GM23338 (cell line): ENCODE measurements around the gene ABCB6. TPM values are rescaled to one million over a fixed set of nuclear protein-coding genes. Genes with fewer than 3 reads are reported as not detected.

Experiments
- ATAC-seq: fragments of 200-7000 bp; cut with Tn5 transposase; 3 replicates; pipeline ENCODE4 v1.9.1; 2020
- DNase-seq: peaks from one replicate; pipeline ENCODE4 v3.0.0-alpha.2; 2015; ENCODE audit warnings: low spot score
- H2AFZ ChIP-seq: fragments of 200-600 bp; sonication (generic); 2 replicates; pipeline ENCODE4 v1.8.0; 2016; ENCODE audit warnings: antibody characterized with exemption, mild to moderate bottlenecking, moderate library complexity
- H3F3A ChIP-seq: fragments of 200-600 bp; sonication (generic); replicated peaks from 2 replicates; pipeline ENCODE4 v1.8.0; 2017; ENCODE audit warnings: antibody characterized with exemption, mixed run types, low read depth
- H3K27ac ChIP-seq: fragments of 200-600 bp; sonication (generic); 2 replicates; pipeline ENCODE4 v1.6.1; 2016; ENCODE audit warnings: low read depth
- H3K27me3 ChIP-seq: fragments of 200-600 bp; sonication (generic); 2 replicates; pipeline ENCODE4 v1.8.0; 2016; ENCODE audit warnings: mild to moderate bottlenecking, mixed run types, moderate library complexity; ENCODE audit not compliant: insufficient read depth
- H3K36me3 ChIP-seq: fragments of 200-600 bp; sonication (generic); 2 replicates; pipeline ENCODE4 v1.8.0; 2016; ENCODE audit warnings: mild to moderate bottlenecking; ENCODE audit not compliant: insufficient read depth
- H3K4me1 ChIP-seq: fragments of 200-600 bp; sonication (generic); 2 replicates; pipeline ENCODE4 v1.8.0; 2016; ENCODE audit warnings: mild to moderate bottlenecking, moderate library complexity; ENCODE audit not compliant: insufficient read depth
- H3K4me2 ChIP-seq: fragments of 200-600 bp; sonication (generic); 2 replicates; pipeline ENCODE4 v1.7.1; 2017; ENCODE audit warnings: mixed run types
- H3K4me3 ChIP-seq: fragments of 200-600 bp; sonication (generic); 2 replicates; pipeline ENCODE4 v1.6.1; 2016; ENCODE audit warnings: mixed run types
- H3K79me2 ChIP-seq: fragments of 200-600 bp; sonication (generic); replicated peaks from 2 replicates; pipeline ENCODE4 v1.8.0; 2017; ENCODE audit warnings: mild to moderate bottlenecking; ENCODE audit not compliant: insufficient read depth
- H3K9me2 ChIP-seq: fragments of 200-600 bp; sonication (generic); 2 replicates; pipeline ENCODE4 v1.8.0; 2017; ENCODE audit not compliant: insufficient read depth
- H4K20me1 ChIP-seq: fragments of 200-600 bp; sonication (generic); replicated peaks from 2 replicates; pipeline ENCODE4 v1.8.0; 2017; ENCODE audit warnings: mild to moderate bottlenecking; ENCODE audit not compliant: insufficient read depth
- H3K27ac Mint-ChIP-seq: 2 replicates; pipeline ENCODE4 v1.8.0; 2020; ENCODE audit warnings: inconsistent platforms, mild to moderate bottlenecking, moderate library complexity, mixed read lengths
- H3K27me3 Mint-ChIP-seq: 3 replicates; pipeline ENCODE4 v1.8.0; 2022; ENCODE audit warnings: low read depth, mild to moderate bottlenecking, moderate library complexity, mixed read lengths, inconsistent platforms; ENCODE audit not compliant: insufficient read depth, poor library complexity
- H3K36me3 Mint-ChIP-seq: 3 replicates; pipeline ENCODE4 v1.8.0; 2021; ENCODE audit warnings: low read depth, mild to moderate bottlenecking, inconsistent platforms, moderate library complexity, mixed read lengths
- H3K4me1 Mint-ChIP-seq: 3 replicates; pipeline ENCODE4 v1.8.0; 2020; ENCODE audit warnings: mild to moderate bottlenecking, inconsistent platforms, mixed read lengths
- H3K4me3 Mint-ChIP-seq: 3 replicates; pipeline ENCODE4 v1.8.0; 2021; ENCODE audit warnings: moderate library complexity, mild to moderate bottlenecking, inconsistent platforms, mixed read lengths
- H3K9me3 Mint-ChIP-seq: 3 replicates; pipeline ENCODE4 v1.8.0; 2020; ENCODE audit warnings: moderate library complexity, mild to moderate bottlenecking, inconsistent platforms, mixed read lengths
- CREB1 ChIP-seq: fragments of 250-450 bp; sonication (Bioruptor Pico); IDR thresholded peaks from 2 replicates; pipeline ENCODE4 v1.5.0; 2020; ENCODE audit warnings: low read depth, mild to moderate bottlenecking, moderate library complexity
- EZH2 ChIP-seq: fragments of 200-600 bp; sonication (generic); IDR thresholded peaks from one replicate; pipeline ENCODE4 v1.8.0; 2017; ENCODE audit warnings: antibody characterized with exemption, mild to moderate bottlenecking, low read depth; ENCODE audit not compliant: unreplicated experiment
- EZH2phosphoT487 ChIP-seq: fragments of 200-600 bp; sonication (generic); IDR thresholded peaks from one replicate; pipeline ENCODE4 v1.8.1; 2018; ENCODE audit warnings: antibody characterized with exemption; ENCODE audit not compliant: unreplicated experiment
- JUNB ChIP-seq: IDR thresholded peaks from one replicate; pipeline ENCODE4 v1.6.1; 2016; ENCODE audit warnings: antibody characterized with exemption; ENCODE audit not compliant: unreplicated experiment
- NANOG ChIP-seq: IDR thresholded peaks from 2 replicates; pipeline ENCODE4 v1.6.1; 2016; ENCODE audit warnings: antibody characterized with exemption, borderline replicate concordance
- POLR2AphosphoS5 ChIP-seq: IDR thresholded peaks from 2 replicates; pipeline ENCODE4 v1.6.1; 2016; ENCODE audit warnings: antibody characterized with exemption, low read depth
- STAT1 ChIP-seq: IDR thresholded peaks from one replicate; pipeline ENCODE4 v1.6.1; 2016; ENCODE audit warnings: antibody characterized with exemption; ENCODE audit not compliant: unreplicated experiment
- ZNF114 ChIP-seq: fragments of 250-450 bp; sonication (Bioruptor Pico); IDR thresholded peaks from 2 replicates; pipeline ENCODE4 v1.5.0; 2020; ENCODE audit warnings: mild to moderate bottlenecking, moderate library complexity
- ZNF331 ChIP-seq: fragments of 250-450 bp; sonication (Bioruptor Pico); IDR thresholded peaks from 2 replicates; pipeline ENCODE4 v1.5.0; 2020; ENCODE audit warnings: low read depth, mild to moderate bottlenecking, moderate library complexity
- polyA plus RNA-seq: library from polyadenylated mRNA; unstranded; fragments of >200 nt; fragmentation: Nextera tagmentation; extraction: Ambion mirVana; gene quantifications from 2 replicates; pipeline ENCODE4 v1.2.1, GENCODE V29; 2016
- total RNA-seq: library from RNA; depleted of rRNA; stranded (reverse); fragments of >200 nt; shearing (Covaris generic); gene quantifications from 2 replicates; pipeline ENCODE4 v1.2.3, GENCODE V29; 2014
- TF ChIP-seq, protein P1 (sequence below): fragments of 250-450 bp; sonication (Bioruptor Pico); IDR thresholded peaks from 2 replicates; pipeline ENCODE4 v1.5.0; 2020; ENCODE audit warnings: mild to moderate bottlenecking, moderate library complexity
- TF ChIP-seq, protein P2 (sequence below): IDR thresholded peaks from 2 replicates; pipeline ENCODE4 v1.6.1; 2016; ENCODE audit warnings: antibody characterized with exemption
- TF ChIP-seq, protein P3 (sequence below), 2 experiments: fragments of 200-600 bp in 1 of 2; sonication (generic) in 1 of 2; conservative IDR thresholded peaks; 2 replicates each; pipeline versions ENCODE4 v1.5.1 to v1.6.1; 2016 to 2017; ENCODE audit warnings: antibody characterized with exemption in 2 of 2, low read depth in 2 of 2, mild to moderate bottlenecking in 2 of 2, moderate library complexity in 1 of 2
- TF ChIP-seq, protein P4 (sequence below): IDR thresholded peaks from one replicate; pipeline ENCODE4 v1.6.1; 2018; ENCODE audit warnings: antibody characterized with exemption; ENCODE audit not compliant: unreplicated experiment

The ABCB6 gene
- total and polyA plus RNA-seq, 2 experiments from 2014 or later: 26.2 to 35.1 TPM

DNA sequence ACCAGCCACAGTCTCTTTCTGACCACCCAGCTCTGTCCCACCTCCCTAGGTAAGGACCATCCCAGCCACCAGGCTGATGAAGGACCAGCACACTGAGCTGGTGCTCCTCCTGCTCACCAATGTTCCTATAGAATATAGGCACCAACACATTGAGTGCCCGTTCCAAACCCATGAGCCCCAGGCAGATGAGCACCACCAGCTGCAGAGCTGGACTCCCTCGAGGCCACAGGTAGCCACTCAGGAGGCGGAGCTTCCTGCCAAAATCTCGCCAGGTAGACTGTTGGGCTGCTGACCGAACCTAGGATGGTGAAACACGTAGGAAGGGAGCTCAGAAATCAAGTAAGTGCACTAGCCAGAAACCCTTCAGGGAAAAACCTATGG is 2.2 kb downstream of the ABCB6 start:
- no peak for TF ChIP-seq NANOG
- TF ChIP-seq EZH2phosphoT487: no peak
- TF ChIP-seq, protein P1, sequence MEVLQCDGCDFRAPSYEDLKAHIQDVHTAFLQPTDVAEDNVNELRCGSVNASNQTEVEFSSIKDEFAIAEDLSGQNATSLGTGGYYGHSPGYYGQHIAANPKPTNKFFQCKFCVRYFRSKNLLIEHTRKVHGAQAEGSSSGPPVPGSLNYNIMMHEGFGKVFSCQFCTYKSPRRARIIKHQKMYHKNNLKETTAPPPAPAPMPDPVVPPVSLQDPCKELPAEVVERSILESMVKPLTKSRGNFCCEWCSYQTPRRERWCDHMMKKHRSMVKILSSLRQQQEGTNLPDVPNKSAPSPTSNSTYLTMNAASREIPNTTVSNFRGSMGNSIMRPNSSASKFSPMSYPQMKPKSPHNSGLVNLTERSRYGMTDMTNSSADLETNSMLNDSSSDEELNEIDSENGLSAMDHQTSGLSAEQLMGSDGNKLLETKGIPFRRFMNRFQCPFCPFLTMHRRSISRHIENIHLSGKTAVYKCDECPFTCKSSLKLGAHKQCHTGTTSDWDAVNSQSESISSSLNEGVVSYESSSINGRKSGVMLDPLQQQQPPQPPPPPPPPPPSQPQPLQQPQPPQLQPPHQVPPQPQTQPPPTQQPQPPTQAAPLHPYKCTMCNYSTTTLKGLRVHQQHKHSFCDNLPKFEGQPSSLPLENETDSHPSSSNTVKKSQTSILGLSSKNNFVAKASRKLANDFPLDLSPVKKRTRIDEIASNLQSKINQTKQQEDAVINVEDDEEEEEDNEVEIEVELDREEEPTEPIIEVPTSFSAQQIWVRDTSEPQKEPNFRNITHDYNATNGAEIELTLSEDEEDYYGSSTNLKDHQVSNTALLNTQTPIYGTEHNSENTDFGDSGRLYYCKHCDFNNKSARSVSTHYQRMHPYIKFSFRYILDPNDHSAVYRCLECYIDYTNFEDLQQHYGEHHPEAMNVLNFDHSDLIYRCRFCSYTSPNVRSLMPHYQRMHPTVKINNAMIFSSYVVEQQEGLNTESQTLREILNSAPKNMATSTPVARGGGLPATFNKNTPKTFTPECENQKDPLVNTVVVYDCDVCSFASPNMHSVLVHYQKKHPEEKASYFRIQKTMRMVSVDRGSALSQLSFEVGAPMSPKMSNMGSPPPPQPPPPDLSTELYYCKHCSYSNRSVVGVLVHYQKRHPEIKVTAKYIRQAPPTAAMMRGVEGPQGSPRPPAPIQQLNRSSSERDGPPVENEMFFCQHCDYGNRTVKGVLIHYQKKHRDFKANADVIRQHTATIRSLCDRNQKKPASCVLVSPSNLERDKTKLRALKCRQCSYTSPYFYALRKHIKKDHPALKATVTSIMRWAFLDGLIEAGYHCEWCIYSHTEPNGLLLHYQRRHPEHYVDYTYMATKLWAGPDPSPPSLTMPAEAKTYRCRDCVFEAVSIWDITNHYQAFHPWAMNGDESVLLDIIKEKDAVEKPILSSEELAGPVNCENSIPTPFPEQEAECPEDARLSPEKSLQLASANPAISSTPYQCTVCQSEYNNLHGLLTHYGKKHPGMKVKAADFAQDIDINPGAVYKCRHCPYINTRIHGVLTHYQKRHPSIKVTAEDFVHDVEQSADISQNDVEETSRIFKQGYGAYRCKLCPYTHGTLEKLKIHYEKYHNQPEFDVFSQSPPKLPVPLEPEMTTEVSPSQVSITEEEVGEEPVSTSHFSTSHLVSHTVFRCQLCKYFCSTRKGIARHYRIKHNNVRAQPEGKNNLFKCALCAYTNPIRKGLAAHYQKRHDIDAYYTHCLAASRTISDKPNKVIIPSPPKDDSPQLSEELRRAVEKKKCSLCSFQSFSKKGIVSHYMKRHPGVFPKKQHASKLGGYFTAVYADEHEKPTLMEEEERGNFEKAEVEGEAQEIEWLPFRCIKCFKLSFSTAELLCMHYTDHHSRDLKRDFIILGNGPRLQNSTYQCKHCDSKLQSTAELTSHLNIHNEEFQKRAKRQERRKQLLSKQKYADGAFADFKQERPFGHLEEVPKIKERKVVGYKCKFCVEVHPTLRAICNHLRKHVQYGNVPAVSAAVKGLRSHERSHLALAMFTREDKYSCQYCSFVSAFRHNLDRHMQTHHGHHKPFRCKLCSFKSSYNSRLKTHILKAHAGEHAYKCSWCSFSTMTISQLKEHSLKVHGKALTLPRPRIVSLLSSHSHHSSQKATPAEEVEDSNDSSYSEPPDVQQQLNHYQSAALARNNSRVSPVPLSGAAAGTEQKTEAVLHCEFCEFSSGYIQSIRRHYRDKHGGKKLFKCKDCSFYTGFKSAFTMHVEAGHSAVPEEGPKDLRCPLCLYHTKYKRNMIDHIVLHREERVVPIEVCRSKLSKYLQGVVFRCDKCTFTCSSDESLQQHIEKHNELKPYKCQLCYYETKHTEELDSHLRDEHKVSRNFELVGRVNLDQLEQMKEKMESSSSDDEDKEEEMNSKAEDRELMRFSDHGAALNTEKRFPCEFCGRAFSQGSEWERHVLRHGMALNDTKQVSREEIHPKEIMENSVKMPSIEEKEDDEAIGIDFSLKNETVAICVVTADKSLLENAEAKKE (CRISPR knock-in tag): no peak
- no peak for TF ChIP-seq ZNF331 (CRISPR knock-in tag)
- TF ChIP-seq STAT1: no peak
- no peak for TF ChIP-seq POLR2AphosphoS5
- TF ChIP-seq JUNB: no peak
- TF ChIP-seq EZH2: no peak
- TF ChIP-seq, protein P2, sequence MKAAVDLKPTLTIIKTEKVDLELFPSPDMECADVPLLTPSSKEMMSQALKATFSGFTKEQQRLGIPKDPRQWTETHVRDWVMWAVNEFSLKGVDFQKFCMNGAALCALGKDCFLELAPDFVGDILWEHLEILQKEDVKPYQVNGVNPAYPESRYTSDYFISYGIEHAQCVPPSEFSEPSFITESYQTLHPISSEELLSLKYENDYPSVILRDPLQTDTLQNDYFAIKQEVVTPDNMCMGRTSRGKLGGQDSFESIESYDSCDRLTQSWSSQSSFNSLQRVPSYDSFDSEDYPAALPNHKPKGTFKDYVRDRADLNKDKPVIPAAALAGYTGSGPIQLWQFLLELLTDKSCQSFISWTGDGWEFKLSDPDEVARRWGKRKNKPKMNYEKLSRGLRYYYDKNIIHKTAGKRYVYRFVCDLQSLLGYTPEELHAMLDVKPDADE: no peak
- TF ChIP-seq, protein P3, sequence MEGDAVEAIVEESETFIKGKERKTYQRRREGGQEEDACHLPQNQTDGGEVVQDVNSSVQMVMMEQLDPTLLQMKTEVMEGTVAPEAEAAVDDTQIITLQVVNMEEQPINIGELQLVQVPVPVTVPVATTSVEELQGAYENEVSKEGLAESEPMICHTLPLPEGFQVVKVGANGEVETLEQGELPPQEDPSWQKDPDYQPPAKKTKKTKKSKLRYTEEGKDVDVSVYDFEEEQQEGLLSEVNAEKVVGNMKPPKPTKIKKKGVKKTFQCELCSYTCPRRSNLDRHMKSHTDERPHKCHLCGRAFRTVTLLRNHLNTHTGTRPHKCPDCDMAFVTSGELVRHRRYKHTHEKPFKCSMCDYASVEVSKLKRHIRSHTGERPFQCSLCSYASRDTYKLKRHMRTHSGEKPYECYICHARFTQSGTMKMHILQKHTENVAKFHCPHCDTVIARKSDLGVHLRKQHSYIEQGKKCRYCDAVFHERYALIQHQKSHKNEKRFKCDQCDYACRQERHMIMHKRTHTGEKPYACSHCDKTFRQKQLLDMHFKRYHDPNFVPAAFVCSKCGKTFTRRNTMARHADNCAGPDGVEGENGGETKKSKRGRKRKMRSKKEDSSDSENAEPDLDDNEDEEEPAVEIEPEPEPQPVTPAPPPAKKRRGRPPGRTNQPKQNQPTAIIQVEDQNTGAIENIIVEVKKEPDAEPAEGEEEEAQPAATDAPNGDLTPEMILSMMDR (conservative IDR thresholded peaks at IDR 0.05; ENCODE audit: low read depth in 2 of 2): no peak
- no peak for TF ChIP-seq CREB1 (CRISPR knock-in tag)
- TF ChIP-seq, protein P4, sequence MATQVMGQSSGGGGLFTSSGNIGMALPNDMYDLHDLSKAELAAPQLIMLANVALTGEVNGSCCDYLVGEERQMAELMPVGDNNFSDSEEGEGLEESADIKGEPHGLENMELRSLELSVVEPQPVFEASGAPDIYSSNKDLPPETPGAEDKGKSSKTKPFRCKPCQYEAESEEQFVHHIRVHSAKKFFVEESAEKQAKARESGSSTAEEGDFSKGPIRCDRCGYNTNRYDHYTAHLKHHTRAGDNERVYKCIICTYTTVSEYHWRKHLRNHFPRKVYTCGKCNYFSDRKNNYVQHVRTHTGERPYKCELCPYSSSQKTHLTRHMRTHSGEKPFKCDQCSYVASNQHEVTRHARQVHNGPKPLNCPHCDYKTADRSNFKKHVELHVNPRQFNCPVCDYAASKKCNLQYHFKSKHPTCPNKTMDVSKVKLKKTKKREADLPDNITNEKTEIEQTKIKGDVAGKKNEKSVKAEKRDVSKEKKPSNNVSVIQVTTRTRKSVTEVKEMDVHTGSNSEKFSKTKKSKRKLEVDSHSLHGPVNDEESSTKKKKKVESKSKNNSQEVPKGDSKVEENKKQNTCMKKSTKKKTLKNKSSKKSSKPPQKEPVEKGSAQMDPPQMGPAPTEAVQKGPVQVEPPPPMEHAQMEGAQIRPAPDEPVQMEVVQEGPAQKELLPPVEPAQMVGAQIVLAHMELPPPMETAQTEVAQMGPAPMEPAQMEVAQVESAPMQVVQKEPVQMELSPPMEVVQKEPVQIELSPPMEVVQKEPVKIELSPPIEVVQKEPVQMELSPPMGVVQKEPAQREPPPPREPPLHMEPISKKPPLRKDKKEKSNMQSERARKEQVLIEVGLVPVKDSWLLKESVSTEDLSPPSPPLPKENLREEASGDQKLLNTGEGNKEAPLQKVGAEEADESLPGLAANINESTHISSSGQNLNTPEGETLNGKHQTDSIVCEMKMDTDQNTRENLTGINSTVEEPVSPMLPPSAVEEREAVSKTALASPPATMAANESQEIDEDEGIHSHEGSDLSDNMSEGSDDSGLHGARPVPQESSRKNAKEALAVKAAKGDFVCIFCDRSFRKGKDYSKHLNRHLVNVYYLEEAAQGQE: no peak
- TF ChIP-seq ZNF114 (CRISPR knock-in tag): no peak
- H3K4me1 ChIP-seq: peaks cover 17% of the 10 kb centered on the region
- Mint-ChIP-seq H3K4me1 (peaks cover 21% of the 10 kb centered on the region), H3K4me3 (peak overlapping the region; percentile 45; the same call in 2 of the 3 replicates), H3K9me3 (no peaks in the 10 kb centered on the region), H3K36me3 (peaks cover 51% of the 10 kb centered on the region), H3K27ac (peak overlapping the region; percentile 86), H3K27me3 (peaks cover 17% of the 10 kb centered on the region)
- no peaks in the 10 kb centered on the region for H3K27me3 ChIP-seq
- no peaks in the 10 kb centered on the region for H4K20me1 ChIP-seq
- no peak overlapping the region for H3K27ac ChIP-seq
- H3K36me3 ChIP-seq: peaks cover 3% of the 10 kb centered on the region; the same call in 1 of the 2 replicates
- no peak overlapping the region for H2AFZ ChIP-seq
- no peak overlapping the region for H3K4me3 ChIP-seq
- ATAC-seq (no peak), DNase-seq (no peak)
- H3K4me2 ChIP-seq: no peak overlapping the region; the same call in 1 of the 2 replicates
- H3K9me2 ChIP-seq: no peaks in the 10 kb centered on the region
- H3F3A ChIP-seq: peaks cover 9% of the 10 kb centered on the region; the same call in 1 of the 2 replicates
- no peaks in the 10 kb centered on the region for H3K79me2 ChIP-seq
